IMR-90 (cell line): ENCODE data around the gene TVP23A. TPM values are rescaled to one million over a fixed set of nuclear protein-coding genes. Genes with fewer than 3 reads are reported as not detected.

Experiments
- ATAC-seq: fragments of 200-7000 bp; cut with Tn5 transposase; 2 replicates; pipeline ENCODE4 v1.9.1; 2020; ENCODE audit warnings: low read depth, mild to moderate bottlenecking, moderate library complexity
- BruUV-seq: library from RNA; stranded (reverse); fragments of 400-500 nt; replicated peaks from 2 replicates; lab custom pipeline; 2021; lab: Mats Ljungman, UMichigan
- CTCF ChIA-PET: fragments of 300-600 bp; formaldehyde crosslinking; extraction: SDS; loops from one replicate; lab custom pipeline; 2021; ENCODE audit warnings: antibody characterized with exemption; lab: Yijun Ruan, JAX
- POLR2A ChIA-PET: fragments of 300-600 bp; sonication (Branson Sonifier 250); formaldehyde crosslinking; loops from one replicate; lab custom pipeline; 2022; ENCODE audit warnings: antibody characterized with exemption; ENCODE audit not compliant: unreplicated experiment; lab: Charles Lee
- DNase-seq: peaks from one replicate; pipeline ENCODE4 v3.0.0; 2013
- H2AFZ ChIP-seq: replicated peaks from 2 replicates; pipeline ENCODE3; 2013; ENCODE audit warnings: low read length, mild to moderate bottlenecking; ENCODE audit not compliant: poor library complexity
- H2AK5ac ChIP-seq: 2 replicates; pipeline ENCODE4 v1.6.1; 2013; ENCODE audit warnings: low read depth, low read length, inconsistent platforms
- H2AK9ac ChIP-seq: replicated peaks from 2 replicates; pipeline ENCODE3; 2013; ENCODE audit warnings: mild to moderate bottlenecking, low read depth, low read length, moderate library complexity; ENCODE audit not compliant: poor library complexity
- H2BK120ac ChIP-seq: 2 replicates; pipeline ENCODE4 v1.6.1; 2013; ENCODE audit warnings: low read depth, low read length, inconsistent platforms
- H2BK15ac ChIP-seq: 3 replicates; pipeline ENCODE4 v1.6.1; 2013; ENCODE audit warnings: low read depth, low read length, inconsistent platforms
- H2BK20ac ChIP-seq: 2 replicates; pipeline ENCODE4 v1.6.1; 2013; ENCODE audit warnings: low read depth, mild to moderate bottlenecking, inconsistent platforms, low read length, moderate library complexity
- H2BK5ac ChIP-seq: 2 replicates; pipeline ENCODE4 v1.6.1; 2013; ENCODE audit warnings: mild to moderate bottlenecking, low read depth, low read length, inconsistent platforms; ENCODE audit not compliant: poor library complexity, severe bottlenecking
- H3K14ac ChIP-seq: replicated peaks from 2 replicates; pipeline ENCODE4 v1.6.1; 2013; ENCODE audit warnings: low read depth, low read length, inconsistent platforms
- H3K18ac ChIP-seq: 2 replicates; pipeline ENCODE4 v1.6.1; 2013; ENCODE audit warnings: low read depth, low read length, control low read depth
- H3K23ac ChIP-seq: 2 replicates; pipeline ENCODE4 v1.6.1; 2013; ENCODE audit warnings: low read depth, low read length, inconsistent platforms
- H3K27ac ChIP-seq: 2 replicates; pipeline ENCODE4 v1.5.1; 2013; ENCODE audit warnings: mild to moderate bottlenecking, control low read depth, low read length; ENCODE audit not compliant: insufficient read depth
- H3K27me3 ChIP-seq: 2 replicates; pipeline ENCODE4 v1.6.1; 2013; ENCODE audit warnings: low read length; ENCODE audit not compliant: control insufficient read depth, insufficient read depth
- H3K36me3 ChIP-seq: 2 replicates; pipeline ENCODE4 v1.6.1; 2013; ENCODE audit warnings: low read length, mixed read lengths; ENCODE audit not compliant: control insufficient read depth, insufficient read depth
- H3K4ac ChIP-seq: 2 replicates; pipeline ENCODE4 v1.6.1; 2013; ENCODE audit warnings: low read depth, low read length, inconsistent platforms
- H3K4me1 ChIP-seq: 2 replicates; pipeline ENCODE4 v1.6.1; 2013; ENCODE audit warnings: low read length, mixed read lengths; ENCODE audit not compliant: control insufficient read depth, insufficient read depth
- H3K4me2 ChIP-seq: 2 replicates; pipeline ENCODE4 v1.6.1; 2013; ENCODE audit warnings: low read depth, mild to moderate bottlenecking, control low read depth, low read length, moderate library complexity
- H3K4me3 ChIP-seq: 2 replicates; pipeline ENCODE4 v1.5.1; 2013; ENCODE audit warnings: low read depth, mild to moderate bottlenecking, control low read depth, low read length, moderate library complexity; ENCODE audit not compliant: insufficient read depth
- H3K56ac ChIP-seq: 2 replicates; pipeline ENCODE4 v1.6.1; 2013; ENCODE audit warnings: low read length, inconsistent platforms; ENCODE audit not compliant: insufficient read depth; ENCODE audit errors: extremely low read depth
- H3K79me1 ChIP-seq, 2 experiments: 2 replicates each; pipeline ENCODE4 v1.6.1; 2013; ENCODE audit warnings: low read length in 2 of 2, inconsistent platforms in 1 of 2, low read depth in 1 of 2
- H3K9ac ChIP-seq: 2 replicates; pipeline ENCODE4 v1.6.1; 2013; ENCODE audit warnings: low read depth, low read length, control low read depth
- H3K9me1 ChIP-seq: 2 replicates; pipeline ENCODE4 v1.6.1; 2013; ENCODE audit warnings: low read length, inconsistent platforms; ENCODE audit not compliant: insufficient read depth
- H3K9me3 ChIP-seq: 2 replicates; pipeline ENCODE4 v1.6.1; 2013; ENCODE audit warnings: low read length; ENCODE audit not compliant: control insufficient read depth, insufficient read depth
- H4K20me1 ChIP-seq: 2 replicates; pipeline ENCODE4 v1.6.1; 2013; ENCODE audit warnings: low read length, inconsistent platforms; ENCODE audit not compliant: insufficient read depth
- H4K5ac ChIP-seq: 2 replicates; pipeline ENCODE4 v1.6.1; 2013; ENCODE audit warnings: mild to moderate bottlenecking, low read depth, low read length, control low read depth
- H4K8ac ChIP-seq, 2 experiments: 2 replicates each; pipeline ENCODE4 v1.6.1; 2013; ENCODE audit warnings: low read depth in 2 of 2, low read length in 2 of 2, control low read depth in 1 of 2, inconsistent platforms in 1 of 2
- H4K91ac ChIP-seq: 2 replicates; pipeline ENCODE4 v1.6.1; 2013; ENCODE audit warnings: low read depth, low read length, inconsistent platforms; ENCODE audit not compliant: insufficient read depth
- BHLHE40 ChIP-seq: fragments of 150-350 bp; IDR thresholded peaks from 2 replicates; pipeline ENCODE4 v1.6.1; 2016; ENCODE audit warnings: mild to moderate bottlenecking, low read depth, low read length
- WGBS, 2 experiments: methylation state at CpG; one replicate each; pipeline versions ENCODE4 v1.1.5 to v1.1.7; 2013; ENCODE audit warnings: missing lambda C conversion rate in 2 of 2; ENCODE audit not compliant: insufficient read length in 1 of 2; ENCODE audit errors: extremely low coverage in 2 of 2; 5-methylcytosine and 5-hydroxymethylcytosine counted together
- dilution Hi-C: fragments of 300-500 bp; cut with HindIII; formaldehyde crosslinking; loops from one replicate; pipeline ENCODE4 v1.14.3; 2018; ENCODE audit warnings: low sequenced_read_pairs; ENCODE audit not compliant: unreplicated experiment
- in situ Hi-C: fragments of 300-500 bp; cut with MboI; formaldehyde crosslinking; loops from 3 replicates; pipeline ENCODE4 v1.14.3; 2019; ENCODE audit warnings: low sequenced_read_pairs, inconsistent platforms, mixed read lengths
- intact Hi-C: fragments of 100-400 bp; cut with micrococcal nuclease; formaldehyde crosslinking; loops from 2 replicates; pipeline ENCODE4 v1.10.0; 2022
- polyA plus RNA-seq, 3 experiments: library from polyadenylated mRNA; depleted of rRNA; stranded (reverse); fragments of >200 nt; gene quantifications; 2 replicates each; pipeline ENCODE4 v1.2.3, GENCODE V29; 2012; ENCODE audit warnings: low replicate concordance in 1 of 3
- total RNA-seq: library from RNA; depleted of rRNA; stranded (reverse); fragments of >200 nt; gene quantifications from 2 replicates; pipeline ENCODE4 v1.2.3, GENCODE V29; 2012

The TVP23A gene
- total and polyA plus RNA-seq, 2 of the 4 experiments (the other 2 are of a cell fraction), result not detected

- no peaks in the 10 kb centered on the region for H4K20me1 ChIP-seq
- H3K56ac ChIP-seq, result no peak overlapping the region
- no peak overlapping the region for H2AK5ac ChIP-seq
- no peak overlapping the region for H2BK20ac ChIP-seq
- no peak overlapping the region for H2BK120ac ChIP-seq
- H3K14ac ChIP-seq, result no peak overlapping the region
- H3K79me1 ChIP-seq, result no peaks in the 10 kb centered on the region
- no peak overlapping the region for H2BK5ac ChIP-seq
- dilution Hi-C loops, result no loop called here
- no peak for TF ChIP-seq BHLHE40
- H3K9me3 ChIP-seq, result no peaks in the 10 kb centered on the region
- H3K4ac ChIP-seq, result no peak overlapping the region
- no peak overlapping the region for H4K91ac ChIP-seq
- intact Hi-C loops, result no loop called here
- H3K18ac ChIP-seq, result no peak overlapping the region
- no peak overlapping the region for H3K9ac ChIP-seq
- no peak overlapping the region for H2BK15ac ChIP-seq
- no peak overlapping the region for H4K5ac ChIP-seq
- H2AFZ ChIP-seq, result no peak overlapping the region
- no peaks in the 10 kb centered on the region for H3K9me1 ChIP-seq
- no peak for ATAC-seq
- DNase-seq, result no peak
- no TSS peak for BruUV-seq
- H4K8ac ChIP-seq, result no peak overlapping the region
- H3K4me1 ChIP-seq, result no peaks in the 10 kb centered on the region
- WGBS, 2 experiments, result 67% methylated on average over 3 of the region's 7 CpGs; no CpG with 5 or more reads in 1 of the 2 experiments
- H3K4me2 ChIP-seq, result no peak overlapping the region
- H3K23ac ChIP-seq, result no peak overlapping the region
- H3K4me3 ChIP-seq, result no peak overlapping the region
- no peak overlapping the region for H3K27ac ChIP-seq
- in situ Hi-C loops, result no loop called here
- H3K36me3 ChIP-seq, result no peaks in the 10 kb centered on the region
- peaks cover 13% of the 10 kb centered on the region for H3K27me3 ChIP-seq
- ChIA-PET POLR2A (no interaction called here), CTCF (interaction anchor here (1.4 kb wide), 1 partner anchor 17 kb away, joined by 3 read pairs; no protein-coding TSS in a partner anchor)
- no peak overlapping the region for H2AK9ac ChIP-seq
Observed at GRCh38 chr16:10835281-10835931, 16.8 kb upstream of the TVP23A start.
